Measurements from ENCODE around the gene ANKS1B. TPM values are rescaled to one million over a fixed set of nuclear protein-coding genes. Genes with fewer than 3 reads are reported as not detected.

Gene ANKS1B
- total RNA-seq, 3 donors from 2014 or later (not counting 1 experiment from before 2014, with no cell fraction given) = not detected

DNA sequence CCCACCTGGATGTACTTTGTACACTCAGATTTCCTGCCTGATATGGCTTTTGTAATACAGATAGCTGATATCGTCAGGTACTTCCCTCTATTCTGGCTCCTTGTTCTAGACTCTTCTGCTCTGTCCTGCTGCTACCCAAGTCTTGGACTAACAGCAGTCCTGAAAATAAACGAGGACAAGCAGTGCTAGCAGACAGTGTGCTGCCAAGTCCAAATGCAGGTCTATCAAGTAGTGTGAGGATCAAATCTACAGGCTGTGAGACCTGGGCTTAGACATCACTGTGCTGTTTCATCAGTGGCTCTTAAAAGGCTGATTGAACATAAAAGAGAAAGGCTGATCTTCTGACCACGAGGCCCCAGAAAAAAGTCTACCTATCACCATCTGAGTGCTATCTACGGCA lies 921.6 kb downstream of the ANKS1B start:
- Mint-ChIP-seq H3K4me1 (no peaks in the 10 kb centered on the region), H3K27ac (no peak overlapping the region), H3K4me3 (no peak overlapping the region), H3K36me3 (no peaks in the 10 kb centered on the region), H3K9me3 (peaks cover 2 to 4% of the 10 kb centered on the region in 2 donors), H3K27me3 (ENCODE audit: low read depth in 2 of 2) (no peaks in the 10 kb centered on the region)
- WGBS (ENCODE audit: insufficient coverage) = 66% methylated on average over 4 of the region's 4 CpGs
- Histone ChIP-seq H3K4me1 (ENCODE audit: control insufficient read depth, insufficient read depth, low read length) (no peaks in the 10 kb centered on the region), H3K36me3 (ENCODE audit: control insufficient read depth, insufficient read depth, low read length) (no peaks in the 10 kb centered on the region), H3K27me3 (ENCODE audit: control insufficient read depth, insufficient read depth, low read length) (no peaks in the 10 kb centered on the region), H3K27ac (ENCODE audit: low read length) (no peak overlapping the region), H3K9me3 (ENCODE audit: control insufficient read depth, insufficient read depth, low read length) (no peaks in the 10 kb centered on the region), H3K4me3 (ENCODE audit: low read length) (no peak overlapping the region)
- no peak for ATAC-seq
- no peak for DNase-seq
- intact Hi-C loops (cut with micrococcal nuclease) = no loop called here
- TF ChIP-seq, protein P1, sequence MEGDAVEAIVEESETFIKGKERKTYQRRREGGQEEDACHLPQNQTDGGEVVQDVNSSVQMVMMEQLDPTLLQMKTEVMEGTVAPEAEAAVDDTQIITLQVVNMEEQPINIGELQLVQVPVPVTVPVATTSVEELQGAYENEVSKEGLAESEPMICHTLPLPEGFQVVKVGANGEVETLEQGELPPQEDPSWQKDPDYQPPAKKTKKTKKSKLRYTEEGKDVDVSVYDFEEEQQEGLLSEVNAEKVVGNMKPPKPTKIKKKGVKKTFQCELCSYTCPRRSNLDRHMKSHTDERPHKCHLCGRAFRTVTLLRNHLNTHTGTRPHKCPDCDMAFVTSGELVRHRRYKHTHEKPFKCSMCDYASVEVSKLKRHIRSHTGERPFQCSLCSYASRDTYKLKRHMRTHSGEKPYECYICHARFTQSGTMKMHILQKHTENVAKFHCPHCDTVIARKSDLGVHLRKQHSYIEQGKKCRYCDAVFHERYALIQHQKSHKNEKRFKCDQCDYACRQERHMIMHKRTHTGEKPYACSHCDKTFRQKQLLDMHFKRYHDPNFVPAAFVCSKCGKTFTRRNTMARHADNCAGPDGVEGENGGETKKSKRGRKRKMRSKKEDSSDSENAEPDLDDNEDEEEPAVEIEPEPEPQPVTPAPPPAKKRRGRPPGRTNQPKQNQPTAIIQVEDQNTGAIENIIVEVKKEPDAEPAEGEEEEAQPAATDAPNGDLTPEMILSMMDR (IDR thresholded peaks at IDR 0.05) = no peak

DNA sequence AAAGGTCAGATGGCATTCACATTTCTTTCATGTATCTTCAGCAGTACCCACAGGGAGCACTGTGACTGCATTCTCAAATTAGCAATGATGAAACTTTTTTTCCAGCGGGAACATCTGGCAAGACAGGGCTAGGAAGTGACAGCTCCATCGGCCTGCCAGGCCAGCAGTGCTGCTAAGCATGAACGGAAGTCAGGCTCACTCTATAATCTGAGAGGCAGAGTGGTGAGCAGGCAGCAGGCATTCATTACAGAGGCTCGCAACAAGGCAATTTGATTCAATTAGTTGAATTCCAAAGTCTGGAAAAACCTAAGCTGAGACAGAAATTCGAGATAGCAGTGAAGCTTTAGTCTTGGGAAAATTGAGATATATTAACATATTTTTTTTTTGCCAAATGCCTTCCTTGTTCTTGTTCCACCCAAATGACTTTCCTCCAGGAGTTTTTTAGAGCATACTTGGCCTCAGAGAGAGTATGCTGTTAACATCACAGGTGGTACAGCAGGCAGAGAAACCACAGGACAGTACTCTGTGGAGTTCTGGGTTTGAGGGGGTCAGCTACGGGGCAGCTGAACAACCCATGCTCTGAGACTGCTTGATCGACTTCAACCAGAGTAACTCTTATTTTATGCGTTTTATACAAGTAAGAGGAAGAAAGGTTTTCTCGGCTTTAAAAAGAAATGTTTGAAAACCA lies 924.8 kb downstream of the ANKS1B start:
- H3K4me1 ChIP-seq (ENCODE audit: control insufficient read depth, insufficient read depth, low read length) = no peaks in the 10 kb centered on the region
- H3K27me3 ChIP-seq (ENCODE audit: control insufficient read depth, insufficient read depth, low read length) = no peaks in the 10 kb centered on the region
- H3K4me3 Mint-ChIP-seq = no peak overlapping the region
- WGBS (ENCODE audit: insufficient coverage) = 62% methylated on average over 9 of the region's 9 CpGs
- peaks cover 1 to 7% of the 10 kb centered on the region in 2 donors for H3K27me3 Mint-ChIP-seq (ENCODE audit: low read depth in 2 of 2)
- H3K36me3 Mint-ChIP-seq = no peaks in the 10 kb centered on the region
- no peak overlapping the region for H3K27ac Mint-ChIP-seq
- DNase-seq (no peak), ATAC-seq (no peak)
- H3K27ac ChIP-seq (ENCODE audit: low read length) = no peak overlapping the region
- TF ChIP-seq, protein P1 (IDR thresholded peaks at IDR 0.05) = no peak
- no peaks in the 10 kb centered on the region for H3K9me3 ChIP-seq (ENCODE audit: control insufficient read depth, insufficient read depth, low read length)
- no peaks in the 10 kb centered on the region for H3K36me3 ChIP-seq (ENCODE audit: control insufficient read depth, insufficient read depth, low read length)
- intact Hi-C loops (cut with micrococcal nuclease) = no loop called here
- H3K9me3 Mint-ChIP-seq = peaks cover 3 to 5% of the 10 kb centered on the region in 2 donors
- no peaks in the 10 kb centered on the region for H3K4me1 Mint-ChIP-seq
- no peak overlapping the region for H3K4me3 ChIP-seq (ENCODE audit: low read length)

DNA sequence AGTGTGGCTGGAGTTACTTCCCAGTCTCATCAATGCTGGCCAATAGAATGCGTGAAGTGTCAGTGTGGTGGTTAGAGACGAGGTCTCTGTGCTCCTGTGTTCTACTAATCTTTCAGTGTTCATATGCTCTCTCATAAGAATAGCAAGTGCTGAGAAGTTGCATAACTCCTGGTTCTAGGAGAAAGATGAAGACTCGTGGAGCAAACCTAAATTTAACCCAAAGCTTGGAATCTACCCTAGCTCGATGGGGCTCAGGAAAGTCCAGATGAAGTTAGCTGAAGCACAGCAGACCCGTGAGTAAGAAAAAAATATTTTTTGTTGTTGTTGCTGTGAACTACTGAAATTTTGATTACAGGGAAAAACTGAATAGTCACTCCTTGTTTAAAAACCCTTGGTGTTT lies 927.1 kb downstream of the ANKS1B start:
- no peak overlapping the region for H3K4me3 Mint-ChIP-seq
- no peaks in the 10 kb centered on the region for H3K4me1 Mint-ChIP-seq
- no peaks in the 10 kb centered on the region for H3K9me3 ChIP-seq (ENCODE audit: control insufficient read depth, insufficient read depth, low read length)
- H3K27me3 Mint-ChIP-seq (ENCODE audit: low read depth in 2 of 2) = peaks cover 2 to 9% of the 10 kb centered on the region in 2 donors
- H3K27me3 ChIP-seq (ENCODE audit: control insufficient read depth, insufficient read depth, low read length) = no peaks in the 10 kb centered on the region
- H3K27ac ChIP-seq (ENCODE audit: low read length) = no peak overlapping the region
- no peaks in the 10 kb centered on the region for H3K36me3 ChIP-seq (ENCODE audit: control insufficient read depth, insufficient read depth, low read length)
- H3K4me3 ChIP-seq (ENCODE audit: low read length) = no peak overlapping the region
- no peaks in the 10 kb centered on the region for H3K4me1 ChIP-seq (ENCODE audit: control insufficient read depth, insufficient read depth, low read length)
- DNase-seq = no peak
- intact Hi-C loops (cut with micrococcal nuclease) = no loop called here
- H3K27ac Mint-ChIP-seq = no peak overlapping the region
- H3K9me3 Mint-ChIP-seq = peaks cover 3 to 6% of the 10 kb centered on the region in 2 donors
- ATAC-seq = no peak
- H3K36me3 Mint-ChIP-seq = no peaks in the 10 kb centered on the region
- 83% methylated on average over 5 of the region's 5 CpGs for WGBS (ENCODE audit: insufficient coverage)
- TF ChIP-seq, protein P1 (IDR thresholded peaks at IDR 0.05) = no peak

DNA sequence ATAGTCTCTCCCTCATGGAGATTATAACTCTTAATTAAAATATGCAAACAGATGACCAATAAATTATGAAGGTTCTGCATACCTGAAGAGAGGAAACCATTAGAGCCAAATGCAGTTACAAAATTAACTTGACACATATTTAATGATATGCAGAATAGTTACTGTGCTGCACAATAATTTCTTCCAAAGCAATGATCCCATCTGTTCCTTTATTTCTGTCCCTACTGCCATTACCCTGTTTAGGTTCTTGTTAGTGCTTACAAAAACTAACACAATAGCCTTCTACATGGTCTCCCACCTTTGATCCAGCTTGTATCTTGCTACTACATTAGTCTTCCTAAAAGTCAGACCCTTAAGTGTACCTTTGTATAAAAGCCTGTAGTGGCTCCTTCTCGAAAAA lies 928.5 kb downstream of the ANKS1B start:
- 84% methylated on average over 1 of the region's 1 CpG for WGBS (ENCODE audit: insufficient coverage)
- no peaks in the 10 kb centered on the region for H3K36me3 Mint-ChIP-seq

More for the DNA sequence above, 928.5 kb downstream of the ANKS1B start:
- no peaks in the 10 kb centered on the region for H3K4me1 Mint-ChIP-seq
- no peaks in the 10 kb centered on the region for H3K36me3 ChIP-seq (ENCODE audit: control insufficient read depth, insufficient read depth, low read length)
- TF ChIP-seq, protein P1 (IDR thresholded peaks at IDR 0.05) = no peak
- peaks cover 2 to 9% of the 10 kb centered on the region in 2 donors for H3K27me3 Mint-ChIP-seq (ENCODE audit: low read depth in 2 of 2)
- H3K27ac Mint-ChIP-seq = no peak overlapping the region
- H3K4me3 Mint-ChIP-seq = no peak overlapping the region
- no peak for DNase-seq
- H3K4me1 ChIP-seq (ENCODE audit: control insufficient read depth, insufficient read depth, low read length) = no peaks in the 10 kb centered on the region
- no peak for ATAC-seq
- H3K9me3 ChIP-seq (ENCODE audit: control insufficient read depth, insufficient read depth, low read length) = no peaks in the 10 kb centered on the region
- H3K27me3 ChIP-seq (ENCODE audit: control insufficient read depth, insufficient read depth, low read length) = no peaks in the 10 kb centered on the region
- intact Hi-C loops (cut with micrococcal nuclease) = no loop called here
- H3K4me3 ChIP-seq (ENCODE audit: low read length) = no peak overlapping the region
- H3K27ac ChIP-seq (ENCODE audit: low read length) = no peak overlapping the region
- H3K9me3 Mint-ChIP-seq = peaks cover 2 to 3% of the 10 kb centered on the region in 2 donors

All from natural killer cell (primary cell).